Coronary artery (tissue), 2 donors: ENCODE data around the gene ACAA1.
A peak's percentile ranks its signal among the peaks of the same experiment; 100 is the strongest.

Experiments used
- DNase-seq: peaks from one replicate; pipeline ENCODE4 v3.0.0-alpha.2; 2017; ENCODE audit warnings: low spot score
- H3K27ac ChIP-seq, 2 donors: fragments of 200-600 bp; sonication (generic); one replicate each; pipeline ENCODE4 v1.5.1; 2016 to 2019
- H3K4me3 ChIP-seq: fragments of 200-600 bp; sonication (generic); 2 replicates; pipeline ENCODE4 v1.5.1; 2016; ENCODE audit warnings: mild to moderate bottlenecking, moderate library complexity
- TF ChIP-seq, protein P1 (sequence below): fragments of 200-600 bp; sonication (generic); IDR thresholded peaks from one replicate; pipeline ENCODE4 v1.5.1; 2019; ENCODE audit warnings: antibody characterized with exemption

The ACAA1 gene

DNA sequence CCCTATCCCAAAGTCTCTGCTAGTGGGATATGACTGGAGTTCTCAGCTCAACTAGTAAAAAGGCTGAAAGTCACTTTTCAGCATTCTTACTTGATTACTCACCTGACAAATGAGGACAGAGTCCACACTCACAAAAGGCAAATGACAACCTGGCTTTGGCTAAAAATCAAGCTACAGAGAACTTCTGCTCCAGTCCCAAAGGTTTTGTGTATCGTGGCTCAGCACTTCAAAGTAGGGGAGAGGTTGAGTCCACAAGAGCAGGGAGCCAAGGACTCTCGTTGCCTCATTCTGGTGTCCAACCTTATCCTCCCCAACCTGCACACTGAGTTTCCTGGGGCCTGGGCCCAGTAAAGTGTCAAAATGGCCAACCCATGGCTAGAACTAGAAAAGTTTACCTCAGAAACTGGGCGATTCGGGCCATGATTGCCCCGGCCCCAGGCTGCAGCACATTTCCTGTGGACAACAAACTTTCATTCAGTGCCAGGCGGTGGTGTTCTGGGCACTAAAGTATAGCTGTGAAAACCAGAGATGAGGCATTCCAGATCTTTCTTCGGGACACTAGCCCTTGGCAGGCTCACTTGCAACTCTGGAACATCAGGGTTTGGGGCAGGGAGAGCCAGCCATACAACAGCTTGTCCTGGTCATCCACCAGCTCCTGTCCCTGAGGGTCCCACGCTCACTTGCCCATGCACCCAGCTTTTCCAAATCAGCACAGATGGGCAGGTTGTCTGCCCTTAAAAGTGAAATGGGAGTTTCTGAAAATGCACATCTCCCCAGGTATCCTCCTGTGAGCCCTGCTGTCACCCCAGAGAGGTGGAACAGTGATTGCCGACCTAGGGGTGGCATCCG is 3.1 kb downstream of the ACAA1 start:
- TF ChIP-seq, protein P1, sequence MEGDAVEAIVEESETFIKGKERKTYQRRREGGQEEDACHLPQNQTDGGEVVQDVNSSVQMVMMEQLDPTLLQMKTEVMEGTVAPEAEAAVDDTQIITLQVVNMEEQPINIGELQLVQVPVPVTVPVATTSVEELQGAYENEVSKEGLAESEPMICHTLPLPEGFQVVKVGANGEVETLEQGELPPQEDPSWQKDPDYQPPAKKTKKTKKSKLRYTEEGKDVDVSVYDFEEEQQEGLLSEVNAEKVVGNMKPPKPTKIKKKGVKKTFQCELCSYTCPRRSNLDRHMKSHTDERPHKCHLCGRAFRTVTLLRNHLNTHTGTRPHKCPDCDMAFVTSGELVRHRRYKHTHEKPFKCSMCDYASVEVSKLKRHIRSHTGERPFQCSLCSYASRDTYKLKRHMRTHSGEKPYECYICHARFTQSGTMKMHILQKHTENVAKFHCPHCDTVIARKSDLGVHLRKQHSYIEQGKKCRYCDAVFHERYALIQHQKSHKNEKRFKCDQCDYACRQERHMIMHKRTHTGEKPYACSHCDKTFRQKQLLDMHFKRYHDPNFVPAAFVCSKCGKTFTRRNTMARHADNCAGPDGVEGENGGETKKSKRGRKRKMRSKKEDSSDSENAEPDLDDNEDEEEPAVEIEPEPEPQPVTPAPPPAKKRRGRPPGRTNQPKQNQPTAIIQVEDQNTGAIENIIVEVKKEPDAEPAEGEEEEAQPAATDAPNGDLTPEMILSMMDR: no peak
- no peak overlapping the region for H3K27ac ChIP-seq
- DNase-seq: peak; percentile 49
- no peak overlapping the region for H3K4me3 ChIP-seq

DNA sequence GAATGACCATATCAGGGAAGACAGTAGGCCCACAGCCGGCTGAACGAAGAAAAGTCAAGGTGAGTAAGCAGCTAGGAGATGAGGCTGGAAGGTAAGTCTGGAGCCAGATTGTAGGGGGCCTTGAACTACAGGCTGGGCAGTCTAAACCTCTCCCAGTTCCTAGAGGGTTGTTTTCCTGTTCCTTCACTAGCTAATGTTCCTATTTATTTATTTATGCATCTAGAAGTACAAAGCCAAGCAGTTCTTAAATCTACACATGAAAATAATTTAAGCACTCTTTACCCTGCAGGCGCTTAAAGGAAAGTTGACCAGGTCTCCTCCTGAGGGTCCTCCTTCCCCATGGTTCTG is 3.7 kb downstream of the ACAA1 start:
- TF ChIP-seq, protein P1: no peak
- Histone ChIP-seq H3K4me3 (no peak overlapping the region), H3K27ac (no peak overlapping the region)
- DNase-seq: no peak

DNA sequence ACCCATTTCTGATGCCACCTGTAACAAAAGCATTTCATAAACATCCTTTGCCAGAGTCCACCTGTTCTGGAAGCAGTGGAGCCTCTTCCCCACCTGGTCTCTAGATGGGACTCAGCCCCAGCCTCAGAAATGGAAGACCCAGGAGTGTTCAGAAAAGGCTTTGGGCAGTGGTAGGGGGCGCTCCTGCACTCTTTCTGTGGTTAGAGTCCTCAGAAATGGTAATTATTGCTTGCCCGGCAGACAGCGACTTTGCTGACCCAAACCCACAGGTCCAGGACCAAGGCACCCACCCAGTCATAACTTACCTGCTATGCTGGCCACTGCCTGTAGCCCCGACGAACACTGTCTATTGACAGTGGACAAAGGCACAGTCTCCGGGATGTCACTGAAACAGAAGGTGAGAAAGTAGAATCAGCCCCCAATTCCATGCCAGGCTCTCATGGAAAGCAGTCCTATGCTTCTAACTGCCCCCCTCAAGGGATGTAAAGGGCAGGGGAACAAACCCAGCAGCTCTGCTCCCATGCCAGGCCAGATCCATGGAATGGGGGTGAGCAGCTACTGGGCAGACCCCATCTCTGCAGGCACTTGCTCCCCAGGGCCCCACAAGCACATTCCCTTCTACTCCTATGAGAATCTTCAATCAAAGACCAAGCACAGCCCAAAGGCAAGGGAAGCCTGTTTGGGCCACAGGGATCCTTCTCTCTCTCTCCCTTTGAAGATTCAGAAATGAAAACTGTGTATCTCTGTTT is 5.1 kb downstream of the ACAA1 start:
- H3K4me3 ChIP-seq: no peak overlapping the region
- DNase-seq: peak; percentile 63
- no peak overlapping the region for H3K27ac ChIP-seq
- TF ChIP-seq, protein P1: no peak

DNA sequence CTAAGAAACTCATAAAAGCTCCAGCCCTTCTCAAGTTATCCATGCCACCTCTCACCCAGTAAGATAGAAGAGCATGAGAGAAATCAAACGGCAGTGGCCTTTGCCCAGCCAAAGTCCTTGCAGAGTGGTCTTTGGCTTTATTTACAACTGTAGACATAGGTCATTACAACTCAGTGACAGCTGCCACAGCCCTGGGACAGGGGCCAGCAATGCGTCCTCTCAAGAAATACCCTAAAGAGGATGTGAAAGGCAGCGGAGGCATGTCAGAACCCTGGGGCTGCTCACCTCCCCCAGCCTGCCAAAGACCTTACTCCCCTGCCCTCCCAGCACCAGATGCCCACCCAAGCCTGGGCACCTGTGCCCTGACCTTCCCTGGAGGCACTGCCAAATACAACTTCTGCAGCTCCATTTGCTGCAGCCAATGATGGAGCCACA is 6.3 kb downstream of the ACAA1 start:
- DNase-seq: peak; percentile 24
- Histone ChIP-seq H3K4me3 (no peak overlapping the region), H3K27ac (no peak overlapping the region)
- TF ChIP-seq, protein P1: no peak

DNA sequence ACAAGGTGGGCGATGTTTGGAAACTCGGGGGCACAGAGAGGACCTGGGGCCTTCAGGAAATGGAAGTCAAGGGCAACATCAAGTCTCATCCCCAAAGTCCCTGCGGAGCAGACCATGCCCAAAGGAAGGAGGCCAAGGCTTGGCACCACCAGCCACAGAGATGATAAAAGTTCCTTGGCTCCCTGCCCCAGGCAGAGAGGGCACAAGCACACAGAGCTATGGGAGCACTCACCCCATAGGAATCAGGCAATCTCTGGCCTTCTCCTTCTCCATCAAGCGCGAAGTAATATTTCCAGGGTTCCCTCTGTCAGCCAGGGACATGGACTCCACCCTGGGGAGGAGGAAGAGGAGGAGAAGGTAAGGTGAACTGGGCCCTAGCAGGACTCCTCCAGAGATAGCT is 7.9 kb downstream of the ACAA1 start:
- no peak overlapping the region for H3K27ac ChIP-seq
- DNase-seq: peak; percentile 63
- H3K4me3 ChIP-seq: no peak overlapping the region
- TF ChIP-seq, protein P1: no peak

DNA sequence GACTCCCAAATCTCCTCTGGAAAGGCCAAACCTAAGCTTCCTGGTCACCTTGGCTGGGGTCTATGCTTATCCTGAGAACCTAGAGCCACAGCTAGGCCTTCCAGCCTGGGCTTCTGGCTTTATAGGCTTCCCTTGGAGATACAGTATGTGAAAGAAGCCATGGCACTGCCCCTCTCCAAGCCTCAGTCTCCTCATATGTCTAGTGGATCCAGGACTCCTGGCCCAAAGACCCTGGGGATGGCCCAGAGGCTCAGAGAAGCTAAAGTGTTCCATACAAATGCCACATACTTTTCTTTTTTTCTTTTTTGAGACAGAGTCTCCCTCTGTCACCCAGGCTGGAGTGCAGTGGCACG is 8.6 kb downstream of the ACAA1 start:
- Histone ChIP-seq H3K4me3 (no peak overlapping the region), H3K27ac (peak overlapping the region in 1 of 2 donors; percentile 26)
- TF ChIP-seq, protein P1: no peak
- DNase-seq: peak; percentile 55
